ENCODE data around the gene NTM.

The NTM gene

GRCh38 chr11:131874070-131874469 is 503.7 kb downstream of the NTM start:
- H3K4me1 ChIP-seq (ENCODE audit: control insufficient read depth, insufficient read depth, low read depth, low read length), result no peaks in the 10 kb centered on the region
- DNase-seq, result no peak
- H4K8ac ChIP-seq (ENCODE audit: low read length), result no peak overlapping the region

DNA sequence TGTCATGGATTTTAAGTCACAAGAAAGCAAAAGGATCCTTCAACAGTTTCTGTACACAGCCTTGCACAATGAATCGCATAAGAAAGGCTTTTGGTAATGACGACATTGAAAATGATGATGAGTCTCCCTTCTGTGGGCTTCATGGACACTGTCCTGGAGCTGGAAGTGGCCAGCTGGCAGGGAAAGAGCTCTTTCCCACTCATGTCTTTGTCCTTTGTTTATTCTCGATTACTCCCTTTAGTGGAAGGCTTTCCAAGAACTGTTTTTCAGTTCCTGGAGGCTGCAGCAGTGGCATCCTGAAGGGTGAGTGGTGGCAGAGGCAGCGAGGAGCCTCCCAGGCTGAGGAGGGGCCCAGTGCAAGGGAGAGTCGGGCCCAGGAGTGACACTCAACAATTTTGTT is 505.2 kb downstream of the NTM start:
- no peaks in the 10 kb centered on the region for H3K9me3 ChIP-seq (ENCODE audit: control insufficient read depth, low read length)
- no peak overlapping the region for H3K4me2 ChIP-seq (ENCODE audit: low read length, poor library complexity, severe bottlenecking)
- H3K79me1 ChIP-seq (replicated peaks; ENCODE audit: low read length, poor library complexity, severe bottlenecking), result no peaks in the 10 kb centered on the region
- H3K27me3 ChIP-seq (ENCODE audit: control insufficient read depth in 1 of 2, insufficient read depth in 1 of 2, low read length in 2 of 2), result no peaks in the 10 kb centered on the region
- H2AFZ ChIP-seq (ENCODE audit: low read depth, low read length), result no peak overlapping the region
- no peaks in the 10 kb centered on the region for H3K4me1 ChIP-seq (ENCODE audit: control insufficient read depth, insufficient read depth, low read depth, low read length)
- H3K27ac ChIP-seq (ENCODE audit: low read length, poor library complexity, severe bottlenecking), result no peak overlapping the region
- DNase-seq, result no peak
- no peak overlapping the region for H3K18ac ChIP-seq (ENCODE audit: low read depth in 1 of 2, low read length in 2 of 2)
- peak overlapping the region; percentile 53 for H3K9ac ChIP-seq (ENCODE audit: low read length)
- H3K36me3 ChIP-seq (ENCODE audit: control insufficient read depth in 1 of 2, insufficient read depth in 2 of 2, low read depth in 1 of 2, low read length in 2 of 2), result no peaks in the 10 kb centered on the region
- no peak overlapping the region for H3K14ac ChIP-seq (ENCODE audit: low read length in 2 of 2)
- H2BK12ac ChIP-seq (ENCODE audit: low read length in 2 of 2), result peak overlapping the region in 1 of 2 experiments; percentile 49
- H2BK120ac ChIP-seq (ENCODE audit: low read depth, low read length), result no peak overlapping the region
- H2BK5ac ChIP-seq (ENCODE audit: low read depth, low read length, poor library complexity, severe bottlenecking), result no peak overlapping the region
- WGBS, result 91% methylated on average over 4 of the region's 5 CpGs
- H3K4me3 ChIP-seq (ENCODE audit: insufficient read depth in 1 of 2, low read depth in 1 of 2, low read length in 2 of 2), result peak overlapping the region in 1 of 2 experiments; percentile 25
- H2AK5ac ChIP-seq (ENCODE audit: low read length, severe bottlenecking), result no peak overlapping the region
- H3K4ac ChIP-seq (ENCODE audit: low read depth in 1 of 2, low read length in 2 of 2), result no peak overlapping the region
- no peak overlapping the region for H3K23ac ChIP-seq (ENCODE audit: low read length in 2 of 2)
- no peak overlapping the region for H2BK15ac ChIP-seq (ENCODE audit: low read depth, poor library complexity, severe bottlenecking)
- no peak overlapping the region for H4K8ac ChIP-seq (ENCODE audit: low read length)
- no peak overlapping the region for H4K91ac ChIP-seq (ENCODE audit: low read length)

More at GRCh38 chr11:131874070-131874469, 503.7 kb downstream of the NTM start:
- Histone ChIP-seq H2AK5ac (ENCODE audit: low read length, severe bottlenecking) (no peak overlapping the region), H3K4me2 (ENCODE audit: low read length, poor library complexity, severe bottlenecking) (no peak overlapping the region), H2BK12ac (ENCODE audit: low read length in 2 of 2) (no peak overlapping the region), H3K27me3 (ENCODE audit: control insufficient read depth in 1 of 2, insufficient read depth in 1 of 2, low read length in 2 of 2) (no peaks in the 10 kb centered on the region), H3K9ac (ENCODE audit: low read length) (no peak overlapping the region), H3K9me3 (ENCODE audit: control insufficient read depth, low read length) (no peaks in the 10 kb centered on the region), H2BK120ac (ENCODE audit: low read depth, low read length) (no peak overlapping the region), H3K14ac (ENCODE audit: low read length in 2 of 2) (no peak overlapping the region), H3K36me3 (ENCODE audit: control insufficient read depth in 1 of 2, insufficient read depth in 2 of 2, low read depth in 1 of 2, low read length in 2 of 2) (no peaks in the 10 kb centered on the region), H3K18ac (ENCODE audit: low read depth in 1 of 2, low read length in 2 of 2) (no peak overlapping the region), H2BK5ac (ENCODE audit: low read depth, low read length, poor library complexity, severe bottlenecking) (no peak overlapping the region), H3K79me1 (replicated peaks; ENCODE audit: low read length, poor library complexity, severe bottlenecking) (peaks cover 2% of the 10 kb centered on the region), H3K4ac (ENCODE audit: low read depth in 1 of 2, low read length in 2 of 2) (no peak overlapping the region), H3K23ac (ENCODE audit: low read length in 2 of 2) (no peak overlapping the region), H4K91ac (ENCODE audit: low read length) (no peak overlapping the region), H3K4me3 (ENCODE audit: insufficient read depth in 1 of 2, low read depth in 1 of 2, low read length in 2 of 2) (no peak overlapping the region), H3K27ac (ENCODE audit: low read length, poor library complexity, severe bottlenecking) (no peak overlapping the region), H2AFZ (ENCODE audit: low read depth, low read length) (no peak overlapping the region), H2BK15ac (ENCODE audit: low read depth, poor library complexity, severe bottlenecking) (no peak overlapping the region)

DNA sequence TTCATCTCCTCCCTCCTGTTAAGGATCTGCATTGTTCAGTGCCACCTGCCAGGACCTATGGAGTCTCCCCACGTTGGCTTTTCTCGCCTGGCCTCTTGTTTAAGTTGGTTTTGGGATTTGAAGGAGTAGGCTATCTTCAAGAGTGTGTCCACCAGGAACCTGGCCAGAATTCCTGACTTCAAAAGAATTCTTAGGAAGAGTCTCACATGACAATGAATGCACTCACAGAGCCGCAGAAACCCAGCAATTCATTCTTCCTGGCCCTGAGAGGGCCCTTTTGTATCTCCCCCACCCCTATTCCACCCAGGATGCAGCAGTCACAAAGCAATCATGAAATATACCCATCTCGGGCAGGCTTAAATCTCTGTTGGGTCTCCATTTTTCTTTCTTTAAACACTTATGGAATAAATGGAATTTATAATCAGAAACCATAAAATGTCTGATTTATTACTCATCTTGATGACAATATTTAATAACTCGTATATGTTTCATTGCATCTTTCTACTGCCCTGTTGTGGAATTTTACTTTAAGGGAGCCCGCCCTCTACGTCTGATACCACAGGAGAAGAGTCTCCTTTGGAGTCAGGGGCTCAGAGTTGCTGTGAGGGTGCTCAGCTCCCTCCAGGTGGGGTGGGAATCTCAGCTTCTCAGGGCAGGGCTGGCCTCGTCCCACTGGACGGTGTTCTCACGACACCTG is 507.0 kb downstream of the NTM start:
- no peak overlapping the region for H2AK5ac ChIP-seq (ENCODE audit: low read length, severe bottlenecking)
- no peak overlapping the region for H3K9ac ChIP-seq (ENCODE audit: low read length)
- no peaks in the 10 kb centered on the region for H3K4me1 ChIP-seq (ENCODE audit: control insufficient read depth, insufficient read depth, low read depth, low read length)
- no peak overlapping the region for H2BK5ac ChIP-seq (ENCODE audit: low read depth, low read length, poor library complexity, severe bottlenecking)
- WGBS, result 97% methylated on average over 9 of the region's 10 CpGs
- H3K18ac ChIP-seq (ENCODE audit: low read depth in 1 of 2, low read length in 2 of 2), result no peak overlapping the region
- H3K4me3 ChIP-seq (ENCODE audit: insufficient read depth in 1 of 2, low read depth in 1 of 2, low read length in 2 of 2), result no peak overlapping the region
- no peaks in the 10 kb centered on the region for H3K27me3 ChIP-seq (ENCODE audit: control insufficient read depth in 1 of 2, insufficient read depth in 1 of 2, low read length in 2 of 2)
- H2AFZ ChIP-seq (ENCODE audit: low read depth, low read length), result no peak overlapping the region
- H4K8ac ChIP-seq (ENCODE audit: low read length), result no peak overlapping the region
- no peak overlapping the region for H3K27ac ChIP-seq (ENCODE audit: low read length, poor library complexity, severe bottlenecking)
- H3K9me3 ChIP-seq (ENCODE audit: control insufficient read depth, low read length), result no peaks in the 10 kb centered on the region
- no peak overlapping the region for H3K23ac ChIP-seq (ENCODE audit: low read length in 2 of 2)
- peak overlapping the region; percentile 71 for H2BK15ac ChIP-seq (ENCODE audit: low read depth, poor library complexity, severe bottlenecking)
- H3K4ac ChIP-seq (ENCODE audit: low read depth in 1 of 2, low read length in 2 of 2), result no peak overlapping the region
- H3K36me3 ChIP-seq (ENCODE audit: control insufficient read depth in 1 of 2, insufficient read depth in 2 of 2, low read depth in 1 of 2, low read length in 2 of 2), result no peaks in the 10 kb centered on the region
- H3K4me2 ChIP-seq (ENCODE audit: low read length, poor library complexity, severe bottlenecking), result no peak overlapping the region
- H3K79me1 ChIP-seq (replicated peaks; ENCODE audit: low read length, poor library complexity, severe bottlenecking), result no peaks in the 10 kb centered on the region
- no peak overlapping the region for H4K91ac ChIP-seq (ENCODE audit: low read length)
- H2BK12ac ChIP-seq (ENCODE audit: low read length in 2 of 2), result no peak overlapping the region
- no peak overlapping the region for H3K14ac ChIP-seq (ENCODE audit: low read length in 2 of 2)
- DNase-seq, result no peak
- H2BK120ac ChIP-seq (ENCODE audit: low read depth, low read length), result no peak overlapping the region

DNA sequence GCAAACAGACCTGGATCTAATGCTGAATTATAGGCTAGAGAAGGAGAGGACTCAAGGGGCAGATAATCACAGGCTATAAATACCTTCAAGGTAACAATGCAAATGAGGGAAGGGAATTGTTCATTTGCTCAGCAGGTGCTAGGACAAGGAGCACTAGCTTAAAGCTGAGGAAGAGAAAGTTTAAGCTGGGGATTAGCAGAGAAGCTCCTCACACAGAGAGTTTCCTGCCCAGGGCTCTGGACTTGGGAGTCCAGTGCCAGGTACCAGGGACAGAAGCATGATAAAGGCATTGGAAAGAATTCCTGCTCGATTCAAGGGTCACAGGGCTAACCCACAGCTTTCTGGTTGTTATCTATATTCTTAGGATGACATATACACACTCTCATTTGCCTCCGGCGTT is 509.9 kb downstream of the NTM start:
- Histone ChIP-seq H3K18ac (ENCODE audit: low read depth in 1 of 2, low read length in 2 of 2) (no peak overlapping the region), H3K9ac (ENCODE audit: low read length) (no peak overlapping the region), H2BK5ac (ENCODE audit: low read depth, low read length, poor library complexity, severe bottlenecking) (no peak overlapping the region), H3K27me3 (ENCODE audit: control insufficient read depth in 1 of 2, insufficient read depth in 1 of 2, low read length in 2 of 2) (no peaks in the 10 kb centered on the region), H2AK5ac (ENCODE audit: low read length, severe bottlenecking) (no peak overlapping the region), H2BK12ac (ENCODE audit: low read length in 2 of 2) (no peak overlapping the region), H3K9me3 (ENCODE audit: control insufficient read depth, low read length) (no peaks in the 10 kb centered on the region), H3K4me3 (ENCODE audit: insufficient read depth in 1 of 2, low read depth in 1 of 2, low read length in 2 of 2) (no peak overlapping the region), H3K4ac (ENCODE audit: low read depth in 1 of 2, low read length in 2 of 2) (no peak overlapping the region), H4K91ac (ENCODE audit: low read length) (no peak overlapping the region), H3K14ac (ENCODE audit: low read length in 2 of 2) (no peak overlapping the region), H2BK15ac (ENCODE audit: low read depth, poor library complexity, severe bottlenecking) (no peak overlapping the region), H3K79me1 (replicated peaks; ENCODE audit: low read length, poor library complexity, severe bottlenecking) (no peaks in the 10 kb centered on the region), H2BK120ac (ENCODE audit: low read depth, low read length) (no peak overlapping the region), H2AFZ (ENCODE audit: low read depth, low read length) (no peak overlapping the region), H4K8ac (ENCODE audit: low read length) (no peak overlapping the region), H3K4me2 (ENCODE audit: low read length, poor library complexity, severe bottlenecking) (no peak overlapping the region), H3K23ac (ENCODE audit: low read length in 2 of 2) (no peak overlapping the region), H3K4me1 (ENCODE audit: control insufficient read depth, insufficient read depth, low read depth, low read length) (peaks cover 9% of the 10 kb centered on the region), H3K27ac (ENCODE audit: low read length, poor library complexity, severe bottlenecking) (no peak overlapping the region), H3K36me3 (ENCODE audit: control insufficient read depth in 1 of 2, insufficient read depth in 2 of 2, low read depth in 1 of 2, low read length in 2 of 2) (no peaks in the 10 kb centered on the region)
- no peak for DNase-seq
- 64% methylated on average over 3 of the region's 3 CpGs for WGBS

Data from mesenchymal stem cell (in vitro differentiated cells and primary cell).